GM18909 (cell line): ENCODE data around the gene ZNF443.
A peak's percentile ranks its signal among the peaks of the same experiment; 100 is the strongest.
"Not testable (repeated sequence)": the region's sequence is repeated elsewhere in the genome, so short reads cannot be mapped to it uniquely, and the experiment has no call there.

Experiments used
- ATAC-seq: cut with Tn5 transposase; IDR thresholded peaks from one replicate; pipeline ENCODE4 v1.9.1; 2021; ENCODE audit warnings: mild to moderate bottlenecking; ENCODE audit not compliant: unreplicated experiment, poor library complexity

The ZNF443 gene

GRCh38 chr19:12425236-12425887, 15.5 kb downstream of the ZNF443 start:
- ATAC-seq = no peak

DNA sequence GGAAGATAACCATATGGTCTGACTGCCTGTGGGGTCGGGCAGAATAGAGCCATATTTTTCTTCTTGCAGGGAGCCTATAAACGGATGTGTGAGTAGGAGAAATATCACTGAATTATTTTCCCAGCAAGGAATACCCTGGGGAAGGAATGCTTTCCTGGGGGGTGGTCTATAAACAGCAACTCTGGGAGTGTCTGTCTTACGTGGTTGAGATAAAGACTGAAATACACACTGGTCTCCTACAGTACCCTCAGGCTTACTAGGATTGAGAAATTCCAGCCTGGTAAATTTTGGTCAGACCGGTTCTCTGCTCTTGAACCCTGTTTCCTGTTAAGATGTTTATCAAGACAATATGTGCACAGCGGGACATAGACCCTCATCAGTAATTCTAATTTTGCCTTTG, 23.5 kb downstream of the ZNF443 start:
- ATAC-seq = not testable (repeated sequence)

GRCh38 chr19:12411893-12412292, 28.9 kb downstream of the ZNF443 start:
- no peak for ATAC-seq

GRCh38 chr19:12400633-12401502, 40.0 kb downstream of the ZNF443 start, which contains the start of gene ZNF799:
Gene ZNF799, minus strand, starts transcription at chr19:12401271. Its CDS starts 201 bp downstream, at chr19:12401070.
- peak; percentile 85 for ATAC-seq

- peak; percentile 46 for ATAC-seq
Measured at GRCh38 chr19:12399901-12400632, 40.8 kb downstream of the ZNF443 start.

GRCh38 chr19:12391148-12391547, 49.7 kb downstream of the ZNF443 start:
- ATAC-seq = not testable (repeated sequence)

DNA sequence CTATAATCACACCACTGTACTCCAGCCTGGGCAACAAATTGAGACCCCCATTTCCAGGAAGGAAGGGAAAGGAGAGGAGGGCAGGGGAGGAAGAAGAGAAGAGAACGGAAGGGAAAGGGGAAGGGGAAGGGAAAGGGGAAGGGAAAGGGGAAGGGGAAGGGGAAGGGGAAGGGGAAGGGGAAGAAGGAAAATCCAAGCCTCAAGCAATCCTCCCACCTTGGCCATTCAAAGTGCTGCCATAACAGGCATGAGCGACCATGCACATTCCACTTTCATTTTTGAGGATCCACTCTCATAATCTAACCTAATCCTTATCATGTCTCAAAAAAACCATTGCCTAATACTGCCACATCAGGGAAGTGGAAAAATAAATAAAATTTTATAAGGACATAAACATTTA, 54.5 kb downstream of the ZNF443 start:
- ATAC-seq = not testable (repeated sequence)

DNA sequence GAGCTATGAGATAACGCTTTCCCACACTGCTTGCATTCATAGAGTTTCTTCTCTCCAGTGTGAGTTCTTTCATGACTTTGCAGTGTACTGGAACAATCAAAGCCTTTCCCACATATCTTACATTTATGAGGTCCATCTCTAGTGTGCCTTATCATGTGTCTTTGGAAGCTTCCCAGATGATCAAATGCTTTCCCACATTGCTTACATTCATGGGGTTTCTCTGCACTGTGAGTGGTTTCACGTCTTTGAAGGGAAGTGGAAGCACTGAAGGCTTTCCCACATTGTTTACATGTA, 60.4 kb downstream of the ZNF443 start:
- no peak for ATAC-seq

DNA sequence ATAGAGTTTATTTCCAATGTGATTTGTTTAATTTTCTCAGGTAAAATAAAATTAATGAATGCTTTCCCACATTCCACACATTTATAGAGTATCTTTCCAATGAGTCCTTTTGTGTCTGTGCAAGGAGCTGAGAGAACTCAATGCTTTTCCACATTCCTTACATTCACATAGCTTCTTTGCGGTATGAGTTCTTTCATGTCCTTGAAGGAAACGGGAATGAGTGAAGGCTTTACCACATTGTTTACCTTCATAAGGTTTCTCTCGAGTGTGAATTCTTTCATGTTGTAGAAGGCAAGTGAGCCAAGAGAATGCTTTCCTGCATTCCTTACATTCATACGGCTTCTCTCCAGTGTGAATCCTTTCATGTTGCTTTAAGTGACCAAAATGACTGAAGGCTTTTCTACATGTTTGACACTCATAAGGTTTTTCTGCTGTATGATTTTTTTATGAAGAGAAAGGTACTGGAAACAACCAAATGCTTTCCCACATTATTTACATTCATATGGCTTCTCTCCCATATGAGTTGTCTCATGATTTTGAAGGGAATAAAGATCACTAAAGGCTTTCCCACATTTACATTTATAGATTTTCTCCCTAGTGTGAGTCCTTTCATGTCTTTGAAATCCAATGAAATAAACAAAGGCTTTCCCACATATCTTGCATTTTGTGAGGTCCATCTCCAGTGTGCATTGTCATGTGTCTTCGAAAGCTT, 60.9 kb downstream of the ZNF443 start:
- ATAC-seq = no peak
